ENCODE results near the gene GRB10.

GRCh38 chr7:50729962-50730361, 52.7 kb downstream of the GRB10 start:
- no peak for TF ChIP-seq CTCF (IDR thresholded peaks at IDR 0.05)
- TF ChIP-seq EZH2phosphoT487 (IDR thresholded peaks at IDR 0.05): no peak
- no peak for TF ChIP-seq EZH2 (IDR thresholded peaks at IDR 0.05)

All from neural progenitor cell (in vitro differentiated cells).